Activated CD8-positive, alpha-beta memory T cell treated with anti-CD3 and anti-CD28 coated beads for 1 hour (primary cell): Measurements from ENCODE around the gene RTP5.
"Not testable (repeated sequence)": the region's sequence is repeated elsewhere in the genome, so short reads cannot be mapped to it uniquely, and the experiment has no call there.

Source experiments
- DNase-seq, 2 donors: peaks; one replicate each; pipeline ENCODE4 v3.0.0-alpha.2; 2020; ENCODE audit warnings: low read depth in 1 of 2; ENCODE audit errors: extremely low read depth in 1 of 2

Gene RTP5

DNA sequence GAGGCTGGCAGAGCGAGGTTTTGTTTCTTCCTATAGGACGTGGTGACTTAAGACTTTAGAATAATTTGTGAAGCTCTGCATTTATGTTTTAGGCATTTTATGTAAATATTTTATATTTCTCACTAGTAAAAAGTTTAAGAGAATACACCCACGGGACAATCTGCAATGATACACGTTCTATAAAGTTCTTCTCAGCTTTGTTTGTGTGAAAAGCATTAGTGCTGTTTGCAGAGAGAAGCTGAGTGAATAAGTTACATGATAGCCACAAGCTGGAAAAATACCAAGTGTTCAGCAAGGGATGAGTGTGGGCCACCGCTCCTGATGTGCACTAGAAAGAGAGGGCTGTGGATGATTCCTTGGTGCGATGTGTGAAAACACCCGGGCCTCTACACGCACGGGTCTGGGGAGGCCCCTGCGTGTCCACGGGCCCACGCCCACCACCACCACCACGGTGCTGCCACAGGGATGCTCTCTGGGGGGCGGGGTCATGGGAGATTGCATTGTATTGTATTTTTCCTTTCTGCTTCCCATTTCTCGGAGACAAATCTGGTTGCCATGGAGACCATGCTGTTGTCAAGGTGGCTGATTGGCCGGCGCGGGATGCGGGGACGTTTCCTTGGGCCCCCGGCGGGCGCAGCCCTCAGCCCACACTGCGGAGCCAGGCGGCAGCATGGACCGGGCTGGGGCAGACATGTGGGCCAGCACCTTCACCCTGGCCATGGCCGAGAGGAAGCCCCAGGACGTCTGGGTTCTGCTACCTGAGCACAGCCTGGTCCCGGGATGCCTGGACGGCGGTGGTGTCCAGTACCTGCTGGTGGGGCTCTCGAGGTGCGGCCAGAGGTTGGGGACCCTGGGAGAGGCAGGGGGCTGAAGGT lies at the start of gene RTP5:
Gene RTP5, plus strand, starts transcription at position 643 of the 875 bp plus-strand sequence. Its CDS starts 28 bp downstream, at position 671.
- DNase-seq = no peak

- DNase-seq = not testable (repeated sequence)
Measured at GRCh38 chr2:241819947-241820624, 49.4 kb upstream of the RTP5 start.

GRCh38 chr2:241820625-241821384 lies 48.7 kb upstream of the RTP5 start:
- no peak for DNase-seq

DNA sequence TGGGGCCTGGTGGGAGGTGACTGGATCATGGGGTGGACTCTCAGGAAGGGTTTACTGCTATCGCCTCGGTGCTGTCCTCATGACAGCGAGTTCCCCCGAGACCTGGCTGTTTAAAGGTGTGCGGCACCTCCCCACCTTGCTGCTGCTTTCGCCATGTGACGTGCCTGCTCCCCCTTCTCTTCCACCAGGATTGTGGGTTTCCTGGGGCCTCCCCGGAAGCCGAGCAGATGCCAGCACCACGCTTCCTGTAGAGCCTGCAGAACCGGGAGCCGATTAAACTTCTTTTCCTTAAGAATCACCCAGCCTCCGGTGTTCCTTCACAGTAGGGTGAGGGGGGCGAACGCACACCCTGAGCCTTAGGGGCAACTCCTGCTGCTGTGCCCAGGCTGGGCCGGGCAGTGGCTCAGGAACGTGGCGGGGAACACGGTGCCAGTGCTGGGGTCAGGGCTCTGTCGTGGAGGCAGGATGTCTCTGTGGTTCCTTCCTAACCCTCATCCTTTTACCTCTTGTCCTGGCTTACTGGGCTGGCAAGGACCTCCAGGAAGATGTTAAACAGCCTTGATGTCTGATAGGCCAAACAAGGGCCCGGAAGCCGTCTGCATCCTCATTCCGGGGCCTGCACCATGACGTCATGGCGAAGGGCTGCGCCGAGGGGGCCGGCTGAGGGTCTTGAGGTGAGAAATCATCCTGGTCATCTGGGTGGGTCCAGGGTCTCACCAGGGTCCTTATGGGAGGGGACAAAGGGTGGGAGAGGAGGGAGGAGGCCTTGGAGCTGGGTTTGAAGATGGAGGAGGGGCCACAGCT lies 47.9 kb upstream of the RTP5 start:
- DNase-seq = no peak

DNA sequence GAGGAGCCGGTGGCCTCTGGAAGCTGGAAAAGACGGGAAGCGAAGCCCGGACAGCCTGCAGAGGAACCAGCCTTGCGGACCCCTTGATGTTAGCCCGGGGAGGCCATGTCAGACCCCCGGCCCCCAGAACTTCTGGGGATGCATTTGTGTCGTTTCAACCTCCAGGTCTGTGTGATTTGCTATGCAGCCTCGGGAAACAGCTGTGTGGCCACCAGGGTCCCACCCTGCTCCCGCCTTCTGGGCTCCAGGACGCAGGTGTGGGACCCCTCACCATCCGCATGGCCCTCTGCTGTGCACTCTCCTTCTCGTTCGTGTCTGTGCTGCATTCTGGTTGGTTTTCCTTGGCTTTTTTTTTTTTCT lies 47.3 kb upstream of the RTP5 start:
- DNase-seq = no peak

DNA sequence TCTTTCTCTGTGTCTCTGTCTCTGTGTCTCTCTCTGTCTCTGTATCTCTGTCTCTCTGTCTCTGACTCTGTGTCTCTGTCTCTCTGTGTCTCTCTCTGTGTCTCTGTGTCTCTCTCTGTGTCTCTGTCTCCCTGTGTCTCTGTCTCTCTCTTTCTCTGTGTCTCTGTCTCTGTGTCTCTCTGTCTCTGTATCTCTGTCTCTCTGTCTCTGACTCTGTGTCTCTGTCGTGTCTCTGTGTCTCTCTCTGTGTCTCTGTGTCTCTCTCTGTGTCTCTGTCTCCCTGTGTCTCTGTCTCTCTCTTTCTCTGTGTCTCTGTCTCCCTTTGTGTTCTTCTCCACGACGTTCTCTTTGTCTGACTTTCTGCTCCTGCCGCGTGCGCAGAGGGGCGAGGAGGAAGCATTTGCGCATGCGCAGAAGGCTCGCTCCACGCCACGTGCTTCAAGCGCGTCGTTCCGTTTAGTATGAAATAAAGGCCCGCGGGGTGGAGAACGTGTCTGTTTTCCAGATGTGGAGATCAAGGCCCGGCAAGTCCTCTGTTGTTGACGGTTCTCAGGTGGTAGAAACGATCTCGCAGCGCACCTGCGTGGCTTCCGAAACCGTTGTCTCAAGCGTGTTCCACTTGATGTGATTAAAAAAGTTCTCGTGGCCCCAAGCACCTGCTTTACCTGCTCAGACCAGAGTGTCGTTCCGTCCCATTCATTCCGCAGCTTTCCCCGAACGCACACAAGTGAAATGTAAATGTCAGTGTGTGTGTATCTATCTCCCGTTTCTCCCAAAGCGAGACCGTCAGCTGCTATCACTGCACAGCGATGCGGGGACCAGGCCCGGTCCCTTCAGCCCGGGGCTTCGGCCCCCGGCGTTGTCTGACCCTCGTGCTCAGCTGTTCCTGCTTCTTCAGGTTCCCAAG lies 45.7 kb upstream of the RTP5 start:
- not testable (repeated sequence) for DNase-seq

- no peak for DNase-seq
Measured at GRCh38 chr2:241827394-241827793, 42.1 kb upstream of the RTP5 start.

DNA sequence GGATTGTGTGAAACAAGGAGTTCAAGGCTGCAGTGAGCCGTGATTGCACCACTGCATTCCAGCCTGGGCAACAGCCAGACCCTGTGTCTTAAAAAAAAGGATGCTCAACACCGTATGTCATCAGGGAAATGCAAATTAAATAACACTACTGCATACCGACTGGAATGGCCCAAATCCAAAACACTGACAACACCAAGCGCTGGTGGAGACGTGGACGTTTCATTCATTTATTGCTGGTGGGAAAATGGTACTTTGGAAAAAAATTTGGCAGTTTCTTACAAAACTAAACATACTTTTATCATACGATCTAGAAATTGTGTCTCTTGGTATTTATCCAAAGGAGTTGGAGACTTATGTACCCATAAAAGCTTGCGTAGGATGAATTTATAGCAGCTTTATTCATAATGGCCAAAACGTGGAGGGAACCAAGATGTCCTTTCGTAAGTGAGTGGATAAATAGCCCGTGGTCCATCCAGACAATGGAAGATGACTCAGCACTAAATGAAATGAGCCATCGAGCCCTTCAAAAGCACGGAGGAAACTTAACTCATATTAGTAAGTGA lies 36.3 kb upstream of the RTP5 start:
- DNase-seq = no peak

GRCh38 chr2:241833756-241834526 lies 35.6 kb upstream of the RTP5 start:
- not testable (repeated sequence) for DNase-seq

- no peak for DNase-seq
Measured at GRCh38 chr2:241834527-241835210, 34.9 kb upstream of the RTP5 start.

DNA sequence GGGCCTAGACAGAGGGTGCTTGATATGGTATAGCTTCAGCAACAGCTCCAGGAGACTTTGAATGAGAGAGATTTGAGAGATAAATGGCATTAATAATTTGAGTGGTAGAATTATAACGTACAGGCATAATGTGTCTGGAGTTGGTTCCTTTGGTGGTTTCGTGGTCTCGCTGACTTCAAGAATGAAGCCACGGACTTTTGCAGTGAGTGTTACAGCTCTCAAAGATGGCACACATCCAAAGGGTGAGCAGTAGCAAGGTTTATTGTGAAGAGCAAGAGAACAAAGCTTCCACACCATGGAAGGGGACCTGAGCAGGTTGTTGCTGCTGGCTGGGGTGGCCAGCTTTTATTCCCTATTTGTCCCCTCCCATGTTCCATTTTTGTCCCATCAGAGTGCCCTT lies 33.9 kb upstream of the RTP5 start:
- DNase-seq = no peak

DNA sequence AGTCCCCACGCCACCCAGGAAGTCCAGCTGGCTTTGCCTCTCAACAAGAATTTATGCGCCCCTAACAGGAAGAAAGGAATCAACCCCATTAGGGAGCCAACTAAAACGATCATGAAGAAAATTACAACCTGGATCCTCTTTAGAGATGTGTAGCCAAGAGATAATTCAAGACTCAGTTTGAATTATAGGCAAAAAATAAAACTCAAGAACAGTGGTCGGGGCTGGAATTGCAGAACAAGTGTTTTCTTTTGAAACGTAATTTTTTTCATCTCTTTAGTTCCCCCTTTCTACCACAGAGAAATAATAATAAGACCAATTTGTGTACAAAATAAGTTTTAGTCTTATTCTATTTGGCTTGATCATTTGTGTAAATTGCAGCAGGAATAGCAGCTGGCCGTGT lies 33.2 kb upstream of the RTP5 start:
- no peak for DNase-seq

DNA sequence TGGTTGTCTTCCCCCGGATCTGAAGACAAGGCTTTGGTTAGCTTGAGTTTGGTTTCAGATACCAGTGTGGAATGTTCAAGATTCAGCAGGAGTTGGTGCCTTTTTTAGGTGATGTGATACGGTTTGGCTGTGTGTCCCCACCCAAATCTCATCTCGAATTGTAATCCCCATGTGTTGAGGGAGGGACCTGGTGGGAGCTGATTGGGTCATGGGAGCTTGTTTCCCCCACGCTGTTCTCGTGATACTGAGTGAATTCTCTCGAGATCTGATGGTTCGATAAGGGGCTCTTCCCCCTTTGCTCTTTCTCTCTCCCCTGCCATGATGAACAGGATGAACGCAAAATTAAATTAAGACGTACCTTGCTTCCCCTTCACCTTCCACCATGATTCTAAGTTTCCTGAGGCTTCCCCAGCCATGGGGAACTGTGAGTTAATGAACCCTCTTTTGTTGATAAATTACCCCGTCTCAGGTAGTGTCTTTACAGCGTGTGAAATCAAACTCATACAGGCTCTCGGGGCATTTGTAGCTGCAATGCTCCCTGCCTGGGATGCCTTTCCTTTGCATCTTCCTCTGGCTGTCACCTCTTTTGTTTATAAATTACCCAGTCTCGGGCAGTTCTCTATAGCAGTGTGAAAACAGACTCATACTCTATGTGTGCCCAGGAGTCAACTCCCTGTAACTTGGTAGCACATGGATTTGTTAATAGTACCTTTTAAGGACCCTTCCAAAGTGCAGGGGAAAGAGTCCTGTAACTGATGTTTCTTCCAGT lies 32.1 kb upstream of the RTP5 start:
- no peak for DNase-seq

DNA sequence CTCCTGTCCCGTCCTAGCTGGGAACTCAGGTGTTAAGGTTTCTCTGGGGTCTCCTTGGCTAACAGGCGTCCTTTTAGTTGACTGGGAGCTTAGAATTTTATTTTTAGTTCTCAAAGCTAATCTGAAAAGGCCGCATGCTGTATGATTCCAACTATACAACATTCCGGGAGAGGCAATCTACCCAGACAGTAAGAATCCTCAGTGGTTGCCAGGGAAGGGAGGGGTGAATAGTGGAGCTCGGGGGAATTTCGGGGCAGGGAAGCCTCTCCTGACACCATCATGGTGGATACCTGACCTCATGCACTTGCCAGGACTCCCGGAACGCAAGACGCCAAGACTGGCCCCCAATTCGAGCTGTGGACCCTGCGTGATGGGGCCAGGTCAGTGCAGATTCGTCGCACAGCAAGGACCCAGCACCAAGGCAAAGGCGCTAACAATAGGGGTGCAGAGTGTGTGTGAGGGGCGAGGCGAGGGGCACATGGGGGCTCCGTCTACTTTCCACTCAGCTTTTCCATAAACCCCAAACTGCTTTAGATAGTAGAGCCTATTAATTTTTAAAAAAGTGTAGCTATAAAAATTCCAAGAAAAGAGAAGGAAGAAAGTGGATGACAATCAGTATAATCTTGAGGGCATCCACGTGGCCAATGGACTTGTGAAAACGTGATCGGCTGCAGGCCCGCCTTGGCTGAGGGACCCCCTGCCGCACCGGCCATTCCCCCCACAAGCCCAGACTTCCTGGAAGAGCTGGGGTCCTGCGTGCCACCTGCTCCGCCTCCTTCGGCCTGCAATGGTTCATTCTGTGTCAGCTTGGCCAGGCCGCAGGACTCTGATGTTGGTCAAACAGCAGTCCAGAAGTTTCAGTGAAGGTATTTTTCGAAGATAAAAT lies 28.1 kb upstream of the RTP5 start:
- no peak for DNase-seq

- no peak for DNase-seq
Measured at GRCh38 chr2:241842067-241842415, 27.5 kb upstream of the RTP5 start.

GRCh38 chr2:241842620-241843211 lies 26.8 kb upstream of the RTP5 start:
- peak in 1 of 2 donors; percentile 33 for DNase-seq
